Measurements from ENCODE around the gene GAGE10.

GAGE10 gene

GRCh38 chrX:49257846-49258748 is 45.3 kb upstream of the GAGE10 start:
- no peak for TF ChIP-seq CTCF (conservative IDR thresholded peaks at IDR 0.05; ENCODE audit: low read depth, low read length)
- no peak overlapping the region for H2AFZ ChIP-seq (ENCODE audit: low read depth)
- no peak overlapping the region for H3K4me3 ChIP-seq (IDR thresholded peaks at IDR 0.05; ENCODE audit: insufficient read depth, low read depth, low read length)
- no peaks in the 10 kb centered on the region for H4K20me1 ChIP-seq (ENCODE audit: insufficient read depth)
- H3K4me1 ChIP-seq (ENCODE audit: low read depth, poor library complexity, severe bottlenecking) = peaks cover 7% of the 10 kb centered on the region
- H3K79me2 ChIP-seq (ENCODE audit: insufficient read depth, low read depth) = no peaks in the 10 kb centered on the region
- H3K4me2 ChIP-seq = no peak overlapping the region
- no peaks in the 10 kb centered on the region for H3K27me3 ChIP-seq (ENCODE audit: insufficient read depth, low read depth)
- no peaks in the 10 kb centered on the region for H3K36me3 ChIP-seq (ENCODE audit: insufficient read depth)
- H3K27ac ChIP-seq = no peak overlapping the region
- no peak overlapping the region for H3K9ac ChIP-seq

GRCh38 chrX:49258749-49259124 is 44.7 kb upstream of the GAGE10 start:
- no peak overlapping the region for H3K27ac ChIP-seq
- no peak overlapping the region for H2AFZ ChIP-seq (ENCODE audit: low read depth)
- no peaks in the 10 kb centered on the region for H3K27me3 ChIP-seq (ENCODE audit: insufficient read depth, low read depth)
- no peaks in the 10 kb centered on the region for H3K36me3 ChIP-seq (ENCODE audit: insufficient read depth)
- H3K9ac ChIP-seq = no peak overlapping the region
- no peaks in the 10 kb centered on the region for H3K79me2 ChIP-seq (ENCODE audit: insufficient read depth, low read depth)
- H3K4me3 ChIP-seq (IDR thresholded peaks at IDR 0.05; ENCODE audit: insufficient read depth, low read depth, low read length) = no peak overlapping the region
- peaks cover 7% of the 10 kb centered on the region for H3K4me1 ChIP-seq (ENCODE audit: low read depth, poor library complexity, severe bottlenecking)
- no peaks in the 10 kb centered on the region for H4K20me1 ChIP-seq (ENCODE audit: insufficient read depth)
- H3K4me2 ChIP-seq = no peak overlapping the region
- no peak for TF ChIP-seq CTCF (conservative IDR thresholded peaks at IDR 0.05; ENCODE audit: low read depth, low read length)

- Histone ChIP-seq H3K9ac (no peak overlapping the region), H3K4me1 (ENCODE audit: low read depth, poor library complexity, severe bottlenecking) (peaks cover 7% of the 10 kb centered on the region), H2AFZ (ENCODE audit: low read depth) (no peak overlapping the region), H4K20me1 (ENCODE audit: insufficient read depth) (no peaks in the 10 kb centered on the region), H3K79me2 (ENCODE audit: insufficient read depth, low read depth) (no peaks in the 10 kb centered on the region), H3K4me3 (IDR thresholded peaks at IDR 0.05; ENCODE audit: insufficient read depth, low read depth, low read length) (no peak overlapping the region), H3K4me2 (no peak overlapping the region), H3K27me3 (ENCODE audit: insufficient read depth, low read depth) (no peaks in the 10 kb centered on the region), H3K27ac (no peak overlapping the region), H3K36me3 (ENCODE audit: insufficient read depth) (no peaks in the 10 kb centered on the region)
- TF ChIP-seq CTCF (conservative IDR thresholded peaks at IDR 0.05; ENCODE audit: low read depth, low read length) = no peak
Observed at GRCh38 chrX:49260221-49260985, 43.0 kb upstream of the GAGE10 start.

GRCh38 chrX:49262603-49263002 is 40.8 kb upstream of the GAGE10 start:
- H3K9ac ChIP-seq = no peak overlapping the region
- H3K27ac ChIP-seq = no peak overlapping the region
- no peaks in the 10 kb centered on the region for H3K79me2 ChIP-seq (ENCODE audit: insufficient read depth, low read depth)
- no peak overlapping the region for H3K4me2 ChIP-seq
- H4K20me1 ChIP-seq (ENCODE audit: insufficient read depth) = no peaks in the 10 kb centered on the region
- no peaks in the 10 kb centered on the region for H3K36me3 ChIP-seq (ENCODE audit: insufficient read depth)
- H3K27me3 ChIP-seq (ENCODE audit: insufficient read depth, low read depth) = no peaks in the 10 kb centered on the region
- H3K4me3 ChIP-seq (IDR thresholded peaks at IDR 0.05; ENCODE audit: insufficient read depth, low read depth, low read length) = no peak overlapping the region
- TF ChIP-seq CTCF (conservative IDR thresholded peaks at IDR 0.05; ENCODE audit: low read depth, low read length) = no peak
- H2AFZ ChIP-seq (ENCODE audit: low read depth) = no peak overlapping the region
- no peaks in the 10 kb centered on the region for H3K4me1 ChIP-seq (ENCODE audit: low read depth, poor library complexity, severe bottlenecking)
